ENCODE measurements around the gene TAS2R16.

DNA sequence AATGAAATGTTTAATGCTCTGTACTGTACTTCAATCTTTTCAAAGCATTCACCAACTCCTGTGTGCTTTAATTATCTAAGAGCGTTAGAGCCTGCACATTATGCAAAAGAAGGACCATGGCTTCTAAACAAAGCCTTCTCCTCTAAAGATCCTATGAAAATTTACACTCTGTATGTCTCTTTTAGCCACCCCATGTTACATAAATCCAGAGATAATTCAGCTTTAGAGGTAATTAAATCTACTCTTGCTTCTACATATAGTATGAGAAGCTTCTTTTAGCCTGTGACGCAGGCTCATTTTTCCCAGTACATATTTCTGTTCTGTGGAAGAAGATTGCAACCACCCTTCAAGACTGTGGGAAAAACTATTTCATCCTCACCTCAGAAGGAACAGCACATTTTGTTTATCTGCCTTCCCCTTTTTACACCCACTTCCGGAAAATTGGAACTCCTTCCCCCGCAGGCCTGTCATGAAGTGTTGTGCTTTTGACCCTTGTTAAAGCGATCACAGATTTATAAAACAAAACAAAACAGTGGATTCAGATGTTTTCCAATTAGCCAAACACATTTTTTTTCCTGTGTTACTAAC lies 8.1 kb upstream of the TAS2R16 start:
- TF ChIP-seq POLR2A (IDR thresholded peaks at IDR 0.05): no peak
- TF ChIP-seq, protein P1, sequence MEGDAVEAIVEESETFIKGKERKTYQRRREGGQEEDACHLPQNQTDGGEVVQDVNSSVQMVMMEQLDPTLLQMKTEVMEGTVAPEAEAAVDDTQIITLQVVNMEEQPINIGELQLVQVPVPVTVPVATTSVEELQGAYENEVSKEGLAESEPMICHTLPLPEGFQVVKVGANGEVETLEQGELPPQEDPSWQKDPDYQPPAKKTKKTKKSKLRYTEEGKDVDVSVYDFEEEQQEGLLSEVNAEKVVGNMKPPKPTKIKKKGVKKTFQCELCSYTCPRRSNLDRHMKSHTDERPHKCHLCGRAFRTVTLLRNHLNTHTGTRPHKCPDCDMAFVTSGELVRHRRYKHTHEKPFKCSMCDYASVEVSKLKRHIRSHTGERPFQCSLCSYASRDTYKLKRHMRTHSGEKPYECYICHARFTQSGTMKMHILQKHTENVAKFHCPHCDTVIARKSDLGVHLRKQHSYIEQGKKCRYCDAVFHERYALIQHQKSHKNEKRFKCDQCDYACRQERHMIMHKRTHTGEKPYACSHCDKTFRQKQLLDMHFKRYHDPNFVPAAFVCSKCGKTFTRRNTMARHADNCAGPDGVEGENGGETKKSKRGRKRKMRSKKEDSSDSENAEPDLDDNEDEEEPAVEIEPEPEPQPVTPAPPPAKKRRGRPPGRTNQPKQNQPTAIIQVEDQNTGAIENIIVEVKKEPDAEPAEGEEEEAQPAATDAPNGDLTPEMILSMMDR (IDR thresholded peaks at IDR 0.05): no peak
- no peak for TF ChIP-seq EP300 (IDR thresholded peaks at IDR 0.05)
- no peak for TF ChIP-seq POLR2AphosphoS5 (IDR thresholded peaks at IDR 0.05)
